H9 (cell line): ENCODE results near the gene TMEM253. TPM values are rescaled to one million over a fixed set of nuclear protein-coding genes. Genes with fewer than 3 reads are reported as not detected.

Source experiments
- DNase-seq: peaks from one replicate; pipeline ENCODE4 v3.0.0-alpha.2; 2017
- H2AFZ ChIP-seq: one replicate; pipeline ENCODE4 v1.6.1; 2013; ENCODE audit warnings: mild to moderate bottlenecking, low read length, control low read depth, moderate library complexity
- H2AK5ac ChIP-seq: 2 replicates; pipeline ENCODE4 v1.6.1; 2013; ENCODE audit warnings: low read length, control low read depth, mixed read lengths; ENCODE audit not compliant: insufficient read length
- H2BK120ac ChIP-seq: one replicate; pipeline ENCODE4 v1.6.1; 2013; ENCODE audit warnings: low read depth, mild to moderate bottlenecking, low read length, control low read depth, inconsistent platforms; ENCODE audit not compliant: poor library complexity, severe bottlenecking
- H2BK12ac ChIP-seq: 2 replicates; pipeline ENCODE4 v1.6.1; 2013; ENCODE audit warnings: low read length, control low read depth, mixed read lengths, low read depth; ENCODE audit not compliant: insufficient read length
- H2BK15ac ChIP-seq: 2 replicates; pipeline ENCODE4 v1.6.1; 2013; ENCODE audit warnings: low read depth, low read length, control low read depth
- H2BK20ac ChIP-seq: one replicate; pipeline ENCODE4 v1.6.1; 2013; ENCODE audit warnings: low read depth, mild to moderate bottlenecking, low read length, control low read depth, inconsistent platforms; ENCODE audit not compliant: poor library complexity, severe bottlenecking
- H2BK5ac ChIP-seq: 2 replicates; pipeline ENCODE4 v1.6.1; 2013; ENCODE audit warnings: low read length, control low read depth, mixed read lengths; ENCODE audit not compliant: insufficient read length
- H3K14ac ChIP-seq: 2 replicates; pipeline ENCODE4 v1.6.1; 2013; ENCODE audit warnings: low read length, control low read depth; ENCODE audit not compliant: insufficient read depth
- H3K18ac ChIP-seq: 2 replicates; pipeline ENCODE4 v1.6.1; 2013; ENCODE audit warnings: low read depth, mild to moderate bottlenecking, mixed read lengths, low read length, control low read depth; ENCODE audit not compliant: insufficient read length
- H3K23ac ChIP-seq: 2 replicates; pipeline ENCODE4 v1.6.1; 2013; ENCODE audit warnings: low read length, control low read depth, mixed read lengths, low read depth; ENCODE audit not compliant: insufficient read length
- H3K23me2 ChIP-seq: 2 replicates; pipeline ENCODE4 v1.6.1; 2013; ENCODE audit warnings: low read depth, mild to moderate bottlenecking, mixed read lengths, low read length, control low read depth; ENCODE audit not compliant: insufficient read length, poor library complexity, severe bottlenecking
- H3K27ac ChIP-seq: 2 replicates; pipeline ENCODE4 v1.5.1; 2013; ENCODE audit warnings: low read length, control low read depth, mixed read lengths, low read depth; ENCODE audit not compliant: insufficient read length
- H3K27me3 ChIP-seq: 2 replicates; pipeline ENCODE4 v1.6.1; 2013; ENCODE audit warnings: low read length, control low read depth, inconsistent platforms; ENCODE audit not compliant: insufficient read depth
- H3K4ac ChIP-seq: 2 replicates; pipeline ENCODE4 v1.6.1; 2013; ENCODE audit warnings: low read depth, mild to moderate bottlenecking, control low read depth, inconsistent platforms, low read length, moderate library complexity
- H3K4me1 ChIP-seq: 2 replicates; pipeline ENCODE4 v1.6.1; 2013; ENCODE audit warnings: low read length, control low read depth, inconsistent platforms; ENCODE audit not compliant: insufficient read depth
- H3K4me2 ChIP-seq: 2 replicates; pipeline ENCODE4 v1.6.1; 2013; ENCODE audit warnings: low read length, control low read depth, mixed read lengths; ENCODE audit not compliant: insufficient read length, insufficient read depth
- H3K56ac ChIP-seq: 2 replicates; pipeline ENCODE4 v1.6.1; 2013; ENCODE audit warnings: low read depth, mild to moderate bottlenecking, mixed read lengths, low read length, control low read depth; ENCODE audit not compliant: insufficient read length
- H3K79me1 ChIP-seq: 2 replicates; pipeline ENCODE4 v1.6.1; 2013; ENCODE audit warnings: low read depth, mild to moderate bottlenecking, moderate library complexity, low read length, control low read depth, inconsistent platforms; ENCODE audit not compliant: insufficient read depth, poor library complexity, severe bottlenecking
- H3K79me2 ChIP-seq: 2 replicates; pipeline ENCODE4 v1.6.1; 2013; ENCODE audit warnings: low read length, control low read depth, inconsistent platforms; ENCODE audit not compliant: insufficient read depth
- H3K9ac ChIP-seq: 2 replicates; pipeline ENCODE4 v1.6.1; 2013; ENCODE audit warnings: low read length, control low read depth, mixed read lengths; ENCODE audit not compliant: insufficient read length; ENCODE audit errors: extremely low read depth
- H3K9me3 ChIP-seq: one replicate; pipeline ENCODE4 v1.6.1; 2013; ENCODE audit warnings: low read depth, low read length, inconsistent platforms; ENCODE audit not compliant: control insufficient read depth
- H3T11ph ChIP-seq: one replicate; pipeline ENCODE4 v1.6.1; 2013; ENCODE audit warnings: mild to moderate bottlenecking, low read length, control low read depth, inconsistent platforms
- H4K20me1 ChIP-seq: one replicate; pipeline ENCODE4 v1.6.1; 2013; ENCODE audit not compliant: control insufficient read depth, insufficient read length, insufficient read depth
- H4K5ac ChIP-seq: 2 replicates; pipeline ENCODE4 v1.6.1; 2013; ENCODE audit warnings: low read depth, mild to moderate bottlenecking, mixed read lengths, low read length, control low read depth; ENCODE audit not compliant: insufficient read length
- H4K8ac ChIP-seq: replicated peaks from 2 replicates; pipeline ENCODE4 v1.6.1; 2013; ENCODE audit warnings: low read length, control low read depth, mixed read lengths, low read depth; ENCODE audit not compliant: insufficient read length
- H4K91ac ChIP-seq: 2 replicates; pipeline ENCODE4 v1.6.1; 2013; ENCODE audit warnings: low read depth, mild to moderate bottlenecking, moderate library complexity, mixed read lengths, low read length, control low read depth; ENCODE audit not compliant: insufficient read length
- H3K27ac Mint-ChIP-seq, 3 experiments: 2 replicates in 2 of 3; 3 replicates in 1 of 3; pipeline ENCODE4 v1.8.0; 2020 to 2021; ENCODE audit warnings: mixed read lengths in 3 of 3, mild to moderate bottlenecking in 1 of 3, moderate library complexity in 1 of 3
- H3K27me3 Mint-ChIP-seq: 2 replicates; pipeline ENCODE4 v1.8.0; 2021; ENCODE audit warnings: low read depth, mild to moderate bottlenecking, moderate library complexity, mixed read lengths
- H3K36me3 Mint-ChIP-seq, 3 experiments: 2 replicates in 2 of 3; 3 replicates in 1 of 3; pipeline ENCODE4 v1.8.0; 2020 to 2021; ENCODE audit warnings: low read depth in 3 of 3, mixed read lengths in 3 of 3; ENCODE audit not compliant: insufficient read depth in 1 of 3
- H3K4me1 Mint-ChIP-seq, 2 experiments: 2 replicates each; pipeline ENCODE4 v1.8.0; 2020; ENCODE audit warnings: mixed read lengths in 2 of 2
- H3K4me3 Mint-ChIP-seq, 2 experiments: 2 replicates in 1 of 2; 3 replicates in 1 of 2; pipeline ENCODE4 v1.8.0; 2020 to 2021; ENCODE audit warnings: mild to moderate bottlenecking in 2 of 2, mixed read lengths in 2 of 2, moderate library complexity in 1 of 2
- H3K9me3 Mint-ChIP-seq, 2 experiments: 2 replicates in 1 of 2; 3 replicates in 1 of 2; pipeline ENCODE4 v1.8.0; 2020; ENCODE audit warnings: mild to moderate bottlenecking in 2 of 2, mixed read lengths in 2 of 2, moderate library complexity in 1 of 2
- WGBS: extraction: QIAGEN DNeasy Blood & Tissue Kit; methylation state at CpG from one replicate; pipeline ENCODE4 v1.1.7; 2013; ENCODE audit warnings: missing lambda C conversion rate, low lambda C conversion rate, mixed read lengths; ENCODE audit not compliant: insufficient read length; ENCODE audit errors: extremely low coverage; 5-methylcytosine and 5-hydroxymethylcytosine counted together
- total RNA-seq: library from RNA; stranded (reverse); gene quantifications from 2 replicates; pipeline ENCODE4 v1.2.1, GENCODE V29; 2021
- TF ChIP-seq, protein P1 (sequence below): fragments of 200-600 bp; sonication (generic); conservative IDR thresholded peaks from 3 replicates; pipeline ENCODE4 v1.8.0; 2021; ENCODE audit warnings: antibody characterized with exemption, mild to moderate bottlenecking

TMEM253 gene
- total RNA-seq, 1 experiment from 2014 or later: 2.2 TPM

DNA sequence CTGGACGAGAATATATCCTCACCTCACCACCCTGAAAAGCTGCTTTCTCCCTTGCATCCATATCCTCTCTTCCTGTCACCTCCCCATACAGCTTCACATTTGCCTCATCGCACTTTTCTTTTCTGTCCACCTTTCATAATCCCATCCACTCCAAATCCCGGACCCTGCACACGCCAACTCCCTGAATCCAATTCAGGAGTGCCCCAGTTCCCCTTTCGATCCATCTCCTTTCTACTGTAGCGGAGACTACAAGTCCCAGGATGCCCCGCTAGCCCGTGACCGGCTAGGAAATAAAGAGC, 2.5 kb downstream of the TMEM253 start:
- Histone ChIP-seq H4K91ac (no peak overlapping the region), H3K23me2 (peaks cover 18% of the 10 kb centered on the region), H3K9ac (peak overlapping the region; percentile 10), H3K18ac (no peak overlapping the region), H3K79me1 (no peaks in the 10 kb centered on the region), H3K4ac (no peak overlapping the region), H3K9me3 (no peaks in the 10 kb centered on the region), H2BK15ac (no peak overlapping the region), H2BK20ac (no peak overlapping the region), H2AFZ (no peak overlapping the region), H2AK5ac (no peak overlapping the region), H2BK12ac (no peak overlapping the region), H4K5ac (no peak overlapping the region), H4K20me1 (peaks cover 3% of the 10 kb centered on the region), H3K56ac (no peak overlapping the region), H3T11ph (no peak overlapping the region), H3K27ac (no peak overlapping the region), H2BK120ac (no peak overlapping the region), H3K23ac (no peak overlapping the region), H3K14ac (no peak overlapping the region), H3K79me2 (no peaks in the 10 kb centered on the region; the same call in 1 of the 2 replicates), H4K8ac (no peak overlapping the region), H3K27me3 (no peaks in the 10 kb centered on the region), H2BK5ac (no peak overlapping the region), H3K4me2 (peak overlapping the region; percentile 89), H3K4me1 (peaks cover 14% of the 10 kb centered on the region; the same call in 1 of the 2 replicates)
- peak overlapping the region; percentile 83 to 99 for H3K4me3 Mint-ChIP-seq
- peaks cover 66 to 74% of the 10 kb centered on the region in 2 experiments for H3K4me1 Mint-ChIP-seq
- DNase-seq: no peak
- no peaks in the 10 kb centered on the region; a peak in 1 of 5 replicates for H3K9me3 Mint-ChIP-seq
- H3K27me3 Mint-ChIP-seq: no peaks in the 10 kb centered on the region; the same call in 1 of the 2 replicates
- H3K27ac Mint-ChIP-seq: peak overlapping the region; percentile 67 to 98 (median 96)
- 0 out of 7 replicates have a peak, but pooled peaks cover 0 to 3% (median 0%) of the 10 kb centered on the region in 3 experiments for H3K36me3 Mint-ChIP-seq
- WGBS: no CpG with 5 or more reads among the region's 9 CpGs
- TF ChIP-seq, protein P1, sequence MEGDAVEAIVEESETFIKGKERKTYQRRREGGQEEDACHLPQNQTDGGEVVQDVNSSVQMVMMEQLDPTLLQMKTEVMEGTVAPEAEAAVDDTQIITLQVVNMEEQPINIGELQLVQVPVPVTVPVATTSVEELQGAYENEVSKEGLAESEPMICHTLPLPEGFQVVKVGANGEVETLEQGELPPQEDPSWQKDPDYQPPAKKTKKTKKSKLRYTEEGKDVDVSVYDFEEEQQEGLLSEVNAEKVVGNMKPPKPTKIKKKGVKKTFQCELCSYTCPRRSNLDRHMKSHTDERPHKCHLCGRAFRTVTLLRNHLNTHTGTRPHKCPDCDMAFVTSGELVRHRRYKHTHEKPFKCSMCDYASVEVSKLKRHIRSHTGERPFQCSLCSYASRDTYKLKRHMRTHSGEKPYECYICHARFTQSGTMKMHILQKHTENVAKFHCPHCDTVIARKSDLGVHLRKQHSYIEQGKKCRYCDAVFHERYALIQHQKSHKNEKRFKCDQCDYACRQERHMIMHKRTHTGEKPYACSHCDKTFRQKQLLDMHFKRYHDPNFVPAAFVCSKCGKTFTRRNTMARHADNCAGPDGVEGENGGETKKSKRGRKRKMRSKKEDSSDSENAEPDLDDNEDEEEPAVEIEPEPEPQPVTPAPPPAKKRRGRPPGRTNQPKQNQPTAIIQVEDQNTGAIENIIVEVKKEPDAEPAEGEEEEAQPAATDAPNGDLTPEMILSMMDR: no peak
